SK-N-MC (cell line): ENCODE measurements around the gene SMIM12.

Source experiments
- DNase-seq: peaks from one replicate; pipeline ENCODE4 v3.0.0-alpha.2; 2011; ENCODE audit warnings: low read depth, low spot score
- H3K27ac ChIP-seq: fragments of 200-600 bp; sonication (generic); 2 replicates; pipeline ENCODE4 v1.5.1; 2016; ENCODE audit warnings: mixed run types
- H3K36me3 ChIP-seq: fragments of 200-600 bp; sonication (generic); 2 replicates; pipeline ENCODE4 v1.6.1; 2017; ENCODE audit warnings: antibody characterized with exemption, low read length, mixed read lengths; ENCODE audit not compliant: insufficient read depth
- H3K4me3 ChIP-seq: fragments of 200-600 bp; sonication (generic); 2 replicates; pipeline ENCODE4 v1.5.1; 2016
- H3K9ac ChIP-seq: fragments of 200-600 bp; sonication (generic); 2 replicates; pipeline ENCODE4 v1.8.0; 2017; ENCODE audit warnings: mixed run types, mixed read lengths; ENCODE audit not compliant: insufficient read length
- H3K9me3 ChIP-seq: fragments of 200-600 bp; sonication (generic); 2 replicates; pipeline ENCODE4 v1.6.1; 2017; ENCODE audit warnings: low read depth, mild to moderate bottlenecking, antibody characterized with exemption, low read length, moderate library complexity, mixed read lengths
- EZH2 ChIP-seq: fragments of 200-600 bp; sonication (generic); IDR thresholded peaks from one replicate; pipeline ENCODE4 v1.6.1; 2017; ENCODE audit warnings: antibody characterized with exemption
- FOXP2 ChIP-seq: optimal IDR thresholded peaks from 2 replicates; pipeline ENCODE3; 2011; ENCODE audit warnings: mild to moderate bottlenecking, moderate library complexity; ENCODE audit not compliant: insufficient read depth; ENCODE audit errors: extremely low read length, control extremely low read depth
- POLR2AphosphoS5 ChIP-seq: IDR thresholded peaks from 2 replicates; pipeline ENCODE4 v1.6.1; 2012; ENCODE audit warnings: mild to moderate bottlenecking, low read depth, low read length, borderline replicate concordance

Gene SMIM12

DNA sequence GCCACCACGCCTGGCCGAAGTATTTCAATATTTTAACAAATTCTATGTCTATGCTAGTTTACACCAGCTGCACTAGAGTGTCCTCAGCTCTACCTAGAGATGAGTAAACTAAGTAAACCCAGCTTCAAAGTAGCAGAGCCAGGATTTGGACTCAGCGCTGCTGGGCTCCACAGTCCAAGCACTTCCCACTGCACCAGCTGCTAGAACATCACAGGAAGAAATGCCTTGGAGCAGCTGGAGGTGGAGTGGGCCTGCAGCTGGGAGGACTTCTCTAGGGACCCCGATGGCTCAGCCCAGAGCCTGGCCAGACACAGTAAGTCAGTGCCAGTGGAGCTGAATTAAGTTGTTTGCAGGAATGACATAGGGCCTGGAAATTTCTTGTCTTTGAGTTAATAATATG, 10.2 kb upstream of the SMIM12 start:
- Histone ChIP-seq H3K4me3 (no peak overlapping the region), H3K9ac (no peak overlapping the region), H3K27ac (no peak overlapping the region), H3K9me3 (no peaks in the 10 kb centered on the region), H3K36me3 (no peaks in the 10 kb centered on the region)
- no peak for TF ChIP-seq FOXP2
- TF ChIP-seq POLR2AphosphoS5 = no peak
- TF ChIP-seq EZH2 = no peak
- DNase-seq = no peak

DNA sequence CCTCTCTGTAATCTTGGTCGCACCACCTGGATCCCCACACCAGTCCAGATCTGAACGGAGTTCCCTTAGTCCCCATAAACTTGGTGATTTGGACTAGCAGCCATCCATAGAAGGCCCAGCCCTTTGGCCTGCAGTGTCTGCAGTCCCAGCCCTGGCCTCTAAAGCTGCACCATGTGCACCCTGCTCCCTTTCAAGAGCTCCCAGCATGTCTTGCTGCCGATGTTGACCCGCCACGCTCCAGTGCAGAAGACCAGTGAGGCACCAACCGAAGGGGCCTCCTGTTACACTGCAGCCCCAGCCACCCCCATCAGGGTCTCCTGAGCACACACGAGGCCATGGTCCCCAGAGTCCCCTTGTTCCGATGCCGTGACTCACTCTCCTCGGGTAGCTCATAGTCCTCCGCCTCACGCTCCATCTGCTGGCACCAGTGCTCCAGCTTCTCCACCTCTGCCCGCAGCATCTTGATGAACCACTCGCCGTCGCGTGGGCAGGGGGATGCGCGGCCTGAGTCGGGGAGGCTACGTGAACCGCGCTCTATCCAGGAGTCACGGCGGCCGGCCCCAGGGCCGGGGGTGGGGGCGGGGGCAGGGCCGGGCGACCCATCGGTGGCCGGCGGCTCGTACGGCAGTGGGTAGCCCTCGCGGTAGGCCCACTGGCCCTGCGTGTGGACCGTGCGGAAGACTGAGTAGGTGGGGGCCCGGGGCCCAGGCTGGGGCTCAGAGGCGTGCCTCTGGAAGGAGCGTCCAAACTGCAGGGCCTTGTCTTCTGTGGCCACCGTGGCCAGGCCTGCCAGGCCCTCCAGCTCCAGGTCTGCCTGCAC, 8.9 kb upstream of the SMIM12 start:
- H3K4me3 ChIP-seq = no peak overlapping the region
- TF ChIP-seq EZH2 (no peak), POLR2AphosphoS5 (no peak), FOXP2 (no peak)
- no peaks in the 10 kb centered on the region for H3K9me3 ChIP-seq
- H3K9ac ChIP-seq = no peak overlapping the region
- no peaks in the 10 kb centered on the region for H3K36me3 ChIP-seq
- DNase-seq = no peak
- no peak overlapping the region for H3K27ac ChIP-seq

DNA sequence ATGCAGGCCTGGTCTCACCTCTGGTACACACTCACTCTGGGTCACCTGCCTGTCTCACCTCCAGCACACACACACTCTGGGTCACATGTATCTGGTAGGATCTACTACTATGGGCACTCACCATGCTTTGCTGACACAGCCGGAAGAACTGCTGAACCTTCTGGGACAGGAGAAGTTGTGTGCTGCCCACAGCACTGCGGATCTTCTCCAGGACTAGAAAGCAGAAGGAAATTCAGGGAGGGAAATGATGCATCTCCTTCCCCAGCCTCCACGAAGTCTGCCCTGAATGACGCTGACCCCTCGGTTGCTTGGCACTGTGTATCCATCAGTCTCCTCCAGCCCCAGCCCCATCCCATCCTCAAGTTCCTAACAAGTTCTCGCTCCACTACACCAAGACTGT, 7.9 kb upstream of the SMIM12 start:
- TF ChIP-seq FOXP2 = no peak
- no peak for TF ChIP-seq POLR2AphosphoS5
- no peak for TF ChIP-seq EZH2
- DNase-seq = no peak
- no peaks in the 10 kb centered on the region for H3K9me3 ChIP-seq
- H3K9ac ChIP-seq = no peak overlapping the region
- H3K4me3 ChIP-seq = no peak overlapping the region
- H3K27ac ChIP-seq = no peak overlapping the region
- H3K36me3 ChIP-seq = no peaks in the 10 kb centered on the region

DNA sequence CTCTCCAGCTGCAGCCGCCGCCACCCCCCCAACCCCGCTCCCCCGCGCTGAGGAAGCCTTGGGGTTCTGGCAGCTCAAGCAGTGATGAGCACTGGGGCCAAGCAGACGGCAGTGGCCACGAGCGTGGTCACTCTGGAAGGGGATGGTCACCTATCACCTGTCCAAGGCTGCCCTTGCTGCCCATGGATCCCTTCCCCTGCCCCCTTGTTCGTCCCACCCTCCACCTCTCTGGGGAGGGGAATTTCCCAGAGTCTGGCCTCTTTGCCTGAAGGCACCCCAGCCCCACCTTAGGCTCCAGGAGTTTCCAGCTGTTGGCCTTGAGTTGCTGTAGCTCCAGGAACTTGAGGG, 7.2 kb upstream of the SMIM12 start:
- no peak overlapping the region for H3K27ac ChIP-seq
- TF ChIP-seq FOXP2 = no peak
- TF ChIP-seq POLR2AphosphoS5 = no peak
- no peak for TF ChIP-seq EZH2
- no peak for DNase-seq
- no peaks in the 10 kb centered on the region for H3K36me3 ChIP-seq
- H3K4me3 ChIP-seq = peak overlapping the region; percentile 84
- no peak overlapping the region for H3K9ac ChIP-seq
- no peaks in the 10 kb centered on the region for H3K9me3 ChIP-seq

DNA sequence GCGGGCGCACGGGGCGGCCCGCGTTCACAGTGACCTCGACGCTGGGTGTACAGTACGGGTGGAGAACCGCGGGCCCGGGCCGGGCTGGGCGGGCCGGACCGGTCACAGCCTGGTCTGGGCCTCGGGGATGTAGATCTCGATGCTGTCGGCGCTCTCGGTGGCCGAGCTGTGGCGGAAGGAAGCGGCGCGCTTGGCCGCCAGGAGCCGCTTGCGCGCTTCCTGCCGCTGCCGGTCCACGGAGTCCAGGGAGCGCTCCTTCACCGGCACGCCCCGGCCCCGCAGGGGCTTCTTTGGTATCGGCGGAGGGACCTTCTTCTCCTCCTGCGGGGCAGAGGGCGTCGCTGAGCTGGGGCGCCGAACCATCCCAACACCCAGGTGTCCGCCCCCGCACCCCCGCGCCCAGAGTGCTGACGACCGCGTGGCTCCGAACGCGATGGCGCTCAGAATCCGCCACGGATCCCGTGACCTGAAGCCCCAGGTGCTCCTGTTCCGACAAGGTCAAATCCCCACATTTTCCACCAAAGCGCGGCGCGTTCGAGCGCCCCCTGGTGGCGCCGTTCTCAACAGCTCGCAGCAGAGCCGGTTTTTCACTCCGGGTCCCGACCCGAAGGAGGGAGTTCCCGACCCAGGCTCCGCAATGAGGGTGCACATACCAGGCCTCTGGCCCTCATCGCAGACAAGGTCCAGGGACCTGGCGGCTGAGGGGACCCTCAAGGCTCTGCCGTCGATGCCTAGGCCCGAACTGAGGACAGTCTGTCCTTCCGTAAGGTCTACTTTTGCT, 6.6 kb upstream of the SMIM12 start:
- Histone ChIP-seq H3K27ac (no peak overlapping the region), H3K9me3 (no peaks in the 10 kb centered on the region), H3K36me3 (no peaks in the 10 kb centered on the region), H3K9ac (peak overlapping the region; percentile 62), H3K4me3 (peak overlapping the region; percentile 84)
- no peak for DNase-seq
- no peak for TF ChIP-seq EZH2
- no peak for TF ChIP-seq POLR2AphosphoS5
- TF ChIP-seq FOXP2 = no peak

DNA sequence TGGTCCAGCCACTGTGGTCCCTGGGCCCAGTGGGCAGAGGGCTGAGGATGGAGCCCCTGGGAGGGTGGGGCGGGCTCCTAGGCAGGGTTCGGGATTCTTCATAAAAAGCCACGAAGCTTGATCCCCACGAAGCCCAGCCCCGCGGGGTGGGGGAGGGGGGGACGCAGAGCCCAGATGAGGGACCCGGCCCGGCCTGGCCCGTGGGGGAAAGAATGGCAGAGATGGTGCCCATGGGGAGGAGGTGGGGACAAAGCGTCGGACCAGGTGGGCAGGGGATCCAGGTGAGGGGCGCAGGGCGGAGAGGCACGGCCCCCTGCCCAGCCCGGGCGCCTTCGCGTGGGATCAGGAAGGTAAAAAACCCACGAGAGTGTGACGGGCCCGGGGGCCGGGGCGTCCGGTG, 6.0 kb upstream of the SMIM12 start:
- H3K9me3 ChIP-seq = no peaks in the 10 kb centered on the region
- peak overlapping the region; percentile 84 for H3K4me3 ChIP-seq
- H3K9ac ChIP-seq = no peak overlapping the region
- no peaks in the 10 kb centered on the region for H3K36me3 ChIP-seq
- no peak overlapping the region for H3K27ac ChIP-seq
- no peak for DNase-seq
- TF ChIP-seq POLR2AphosphoS5 = no peak
- no peak for TF ChIP-seq EZH2
- TF ChIP-seq FOXP2 = no peak

DNA sequence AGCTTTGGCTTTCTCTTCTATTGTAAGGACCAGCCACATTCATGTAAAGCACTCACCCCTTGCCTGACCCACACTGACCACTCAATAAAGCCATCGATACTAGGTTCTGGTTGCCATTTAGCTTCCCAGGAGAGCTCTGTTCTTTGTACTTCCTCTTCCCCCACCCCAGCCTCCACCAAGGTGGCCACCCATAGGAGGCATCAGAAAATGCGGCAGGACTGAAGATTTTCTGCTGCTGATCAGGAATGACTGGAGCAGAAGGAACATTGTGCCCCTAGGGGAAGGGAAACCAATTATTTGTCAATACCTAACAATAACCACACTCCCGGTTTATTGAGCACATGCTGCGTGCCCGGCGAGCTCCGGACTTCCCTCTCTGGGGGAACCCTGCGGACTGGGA, 5.2 kb upstream of the SMIM12 start:
- TF ChIP-seq FOXP2 (no peak), EZH2 (no peak), POLR2AphosphoS5 (no peak)

DNA sequence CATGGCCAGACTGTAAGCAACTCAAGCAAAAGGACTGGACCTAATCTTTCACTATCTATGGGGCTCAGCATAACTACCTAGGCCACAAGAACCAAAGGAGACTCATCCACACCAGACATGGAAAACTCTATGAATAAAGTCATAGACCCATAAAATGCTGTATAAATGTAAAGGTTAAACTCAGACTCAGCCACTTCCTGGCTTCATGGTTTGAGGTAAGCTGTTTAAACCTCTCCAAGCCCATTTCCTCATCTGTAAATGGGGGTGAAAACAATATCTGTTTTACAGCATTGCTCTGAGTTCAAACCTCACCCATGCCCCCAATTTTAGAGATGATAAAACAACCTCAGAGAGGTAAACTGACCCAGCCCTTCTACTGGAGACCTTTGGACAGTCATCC, 4.0 kb upstream of the SMIM12 start:
- no peak overlapping the region for H3K9ac ChIP-seq
- no peaks in the 10 kb centered on the region for H3K36me3 ChIP-seq
- no peak for TF ChIP-seq EZH2
- TF ChIP-seq FOXP2 = no peak
- TF ChIP-seq POLR2AphosphoS5 = no peak
- no peak overlapping the region for H3K4me3 ChIP-seq
- DNase-seq = no peak
- H3K27ac ChIP-seq = no peak overlapping the region
- H3K9me3 ChIP-seq = no peaks in the 10 kb centered on the region

More for the DNA sequence above, 5.2 kb upstream of the SMIM12 start:
- Histone ChIP-seq H3K9me3 (no peaks in the 10 kb centered on the region), H3K9ac (no peak overlapping the region), H3K27ac (no peak overlapping the region), H3K36me3 (no peaks in the 10 kb centered on the region), H3K4me3 (no peak overlapping the region)
- DNase-seq = no peak

DNA sequence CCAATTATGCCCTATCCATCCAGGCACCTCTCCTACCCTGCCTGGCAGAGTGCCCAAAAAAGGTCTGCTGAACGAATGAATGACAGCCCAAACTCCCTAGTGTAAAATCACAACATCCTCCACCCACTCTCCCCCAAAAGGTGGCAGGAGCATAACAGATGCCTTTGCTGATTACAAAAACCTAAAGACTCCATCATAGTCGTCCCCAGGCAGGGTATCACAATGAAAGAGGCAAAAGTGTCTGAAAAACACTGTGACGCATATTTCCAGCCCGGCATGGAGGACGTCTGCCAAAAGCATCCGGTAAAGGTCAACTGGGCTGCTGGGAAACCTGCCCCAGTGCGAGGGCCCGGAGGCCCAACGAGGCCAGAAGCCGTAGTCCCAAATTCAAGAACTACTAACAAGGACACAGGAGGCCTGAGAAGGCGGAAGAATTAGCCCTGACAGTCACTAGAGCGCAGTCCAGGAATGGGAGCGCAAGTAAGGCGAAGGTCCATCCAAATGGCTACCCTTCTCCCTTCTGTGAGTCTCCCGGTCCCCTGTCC, 576 bp downstream of the SMIM12 start:
- Histone ChIP-seq H3K4me3 (peak overlapping the region; percentile 95), H3K36me3 (peaks cover 14% of the 10 kb centered on the region), H3K9me3 (no peaks in the 10 kb centered on the region), H3K9ac (peak overlapping the region; percentile 94), H3K27ac (no peak overlapping the region)
- no peak for DNase-seq
- TF ChIP-seq EZH2 = no peak
- no peak for TF ChIP-seq FOXP2
- TF ChIP-seq POLR2AphosphoS5 = no peak
